Measurements from ENCODE around the gene CCDC28A. TPM values are rescaled to one million over a fixed set of nuclear protein-coding genes. Genes with fewer than 3 reads are reported as not detected.
"Not testable (repeated sequence)": the region's sequence is repeated elsewhere in the genome, so short reads cannot be mapped to it uniquely, and the experiment has no call there.

The CCDC28A gene
- total RNA-seq (10 to 100 TPM in 1 of 2 donors, 1 to 10 TPM in 1; 8.9 to 14.1 TPM), polyA plus RNA-seq (10 to 100 TPM; 21.5 to 27.9 TPM)
- long read RNA-seq, donor 1, transcript CCDC28A-202 (6 exons, 1,505 nt) = major isoform, 16 of 19 reads
- long read RNA-seq, donor 1, partial matches to known transcripts = 0 of 19 reads
- long read RNA-seq, donor 1, other reads (novel, unspliced or antisense) = 3 of 19 reads
- long read RNA-seq, donor 2, transcript CCDC28A-202 (6 exons, 1,505 nt) = major isoform, 10 of 13 reads
- long read RNA-seq, donor 2, partial matches to known transcripts = 1 of 13 reads
- long read RNA-seq, donor 2, other reads (novel, unspliced or antisense) = 2 of 13 reads

GRCh38 chr6:138773177-138774091, at the start of gene CCDC28A:
Gene CCDC28A, plus strand, starts transcription at chr6:138773769. Its CDS starts 2,352 bp downstream, at chr6:138776121.
- H3K4me1 ChIP-seq (ENCODE audit: control insufficient read depth in 1 of 2, insufficient read depth in 2 of 2, low read length in 2 of 2) = no peaks in the 10 kb centered on the region
- 0% methylated on average over 46 to 47 of the region's 47 CpGs for WGBS, 2 donors
- no peaks in the 10 kb centered on the region for H3K9me3 ChIP-seq (ENCODE audit: control insufficient read depth, low read length)
- ATAC-seq (ENCODE audit: low FRiP score) (peak; percentile 98), DNase-seq (peak; percentile 95 to 96)
- peak within 1 kb of the TSS; percentile 81 to 90 for H3K4me3 ChIP-seq (ENCODE audit: low read length in 2 of 2)
- no peaks in the 10 kb centered on the region for H3K27me3 ChIP-seq (ENCODE audit: control insufficient read depth in 1 of 2, insufficient read depth in 2 of 2, low read length in 1 of 2)
- intact Hi-C loops (cut with DNase I) = loop anchor here in 1 of 2 donors (5.0 kb wide), 1 partner anchor 81 kb away; no protein-coding TSS in a partner anchor
- H3K36me3 ChIP-seq (ENCODE audit: control insufficient read depth in 1 of 2, insufficient read depth in 2 of 2, low read length in 1 of 2) = no peaks in the 10 kb centered on the region
- H3K27ac ChIP-seq (ENCODE audit: low read depth in 1 of 2, low read length in 2 of 2) = peak within 1 kb of the TSS in 1 of 2 donors; percentile 89

- intact Hi-C loops (cut with DNase I) = no loop called here
- H3K27me3 ChIP-seq (ENCODE audit: control insufficient read depth in 1 of 2, insufficient read depth in 2 of 2, low read length in 1 of 2) = peaks cover 0 to 2% of the 10 kb centered on the region in 2 donors
- H3K9me3 ChIP-seq (ENCODE audit: control insufficient read depth, low read length) = no peaks in the 10 kb centered on the region
- WGBS, 2 donors = 72% methylated on average over 3 of the region's 3 CpGs
- DNase-seq (peak in 1 of 2 donors; percentile 67), ATAC-seq (ENCODE audit: low FRiP score) (no peak)
- no peak overlapping the region for H3K27ac ChIP-seq (ENCODE audit: low read depth in 1 of 2, low read length in 2 of 2)
- no peak overlapping the region for H3K4me3 ChIP-seq (ENCODE audit: low read length in 2 of 2)
- H3K36me3 ChIP-seq (ENCODE audit: control insufficient read depth in 1 of 2, insufficient read depth in 2 of 2, low read length in 1 of 2) = no peaks in the 10 kb centered on the region
- no peaks in the 10 kb centered on the region for H3K4me1 ChIP-seq (ENCODE audit: control insufficient read depth in 1 of 2, insufficient read depth in 2 of 2, low read length in 2 of 2)
These were observed 49.6 kb upstream of the CCDC28A start for GRCh38 chr6:138724015-138724414.

GRCh38 chr6:138726066-138726756, 47.4 kb upstream of the CCDC28A start:
- H3K27me3 ChIP-seq (ENCODE audit: control insufficient read depth in 1 of 2, insufficient read depth in 2 of 2, low read length in 1 of 2) = peaks cover 0 to 2% of the 10 kb centered on the region in 2 donors
- WGBS, 2 donors = 92% methylated on average over 7 of the region's 7 CpGs
- ATAC-seq (ENCODE audit: low FRiP score) (no peak), DNase-seq (no peak)
- no peaks in the 10 kb centered on the region for H3K4me1 ChIP-seq (ENCODE audit: control insufficient read depth in 1 of 2, insufficient read depth in 2 of 2, low read length in 2 of 2)
- no peaks in the 10 kb centered on the region for H3K9me3 ChIP-seq (ENCODE audit: control insufficient read depth, low read length)
- intact Hi-C loops (cut with DNase I) = no loop called here
- no peaks in the 10 kb centered on the region for H3K36me3 ChIP-seq (ENCODE audit: control insufficient read depth in 1 of 2, insufficient read depth in 2 of 2, low read length in 1 of 2)
- no peak overlapping the region for H3K4me3 ChIP-seq (ENCODE audit: low read length in 2 of 2)
- H3K27ac ChIP-seq (ENCODE audit: low read depth in 1 of 2, low read length in 2 of 2) = no peak overlapping the region

- Histone ChIP-seq H3K4me3 (ENCODE audit: low read length in 2 of 2) (no peak overlapping the region), H3K27ac (ENCODE audit: low read depth in 1 of 2, low read length in 2 of 2) (no peak overlapping the region), H3K36me3 (ENCODE audit: control insufficient read depth in 1 of 2, insufficient read depth in 2 of 2, low read length in 1 of 2) (no peaks in the 10 kb centered on the region), H3K4me1 (ENCODE audit: control insufficient read depth in 1 of 2, insufficient read depth in 2 of 2, low read length in 2 of 2) (no peaks in the 10 kb centered on the region), H3K27me3 (ENCODE audit: control insufficient read depth in 1 of 2, insufficient read depth in 2 of 2, low read length in 1 of 2) (peaks cover 0 to 2% of the 10 kb centered on the region in 2 donors), H3K9me3 (ENCODE audit: control insufficient read depth, low read length) (no peaks in the 10 kb centered on the region)
- ATAC-seq (ENCODE audit: low FRiP score) (no peak), DNase-seq (no peak)
- 92% methylated on average over 3 of the region's 3 CpGs for WGBS, 2 donors
- intact Hi-C loops (cut with DNase I) = no loop called here
These were observed 46.8 kb upstream of the CCDC28A start for GRCh38 chr6:138726757-138727097.

GRCh38 chr6:138727182-138727581, 46.4 kb upstream of the CCDC28A start:
- Histone ChIP-seq H3K4me1 (ENCODE audit: control insufficient read depth in 1 of 2, insufficient read depth in 2 of 2, low read length in 2 of 2) (no peaks in the 10 kb centered on the region), H3K36me3 (ENCODE audit: control insufficient read depth in 1 of 2, insufficient read depth in 2 of 2, low read length in 1 of 2) (no peaks in the 10 kb centered on the region), H3K27me3 (ENCODE audit: control insufficient read depth in 1 of 2, insufficient read depth in 2 of 2, low read length in 1 of 2) (peaks cover 0 to 2% of the 10 kb centered on the region in 2 donors), H3K27ac (ENCODE audit: low read depth in 1 of 2, low read length in 2 of 2) (no peak overlapping the region), H3K4me3 (ENCODE audit: low read length in 2 of 2) (no peak overlapping the region), H3K9me3 (ENCODE audit: control insufficient read depth, low read length) (no peaks in the 10 kb centered on the region)
- intact Hi-C loops (cut with DNase I) = no loop called here
- ATAC-seq (ENCODE audit: low FRiP score) (no peak), DNase-seq (no peak)
- 63 to 66% methylated on average over 3 of the region's 3 CpGs for WGBS, 2 donors

GRCh38 chr6:138728662-138729061, 44.9 kb upstream of the CCDC28A start:
- peaks cover 0 to 2% of the 10 kb centered on the region in 2 donors for H3K27me3 ChIP-seq (ENCODE audit: control insufficient read depth in 1 of 2, insufficient read depth in 2 of 2, low read length in 1 of 2)
- H3K27ac ChIP-seq (ENCODE audit: low read depth in 1 of 2, low read length in 2 of 2) = no peak overlapping the region
- DNase-seq (no peak), ATAC-seq (ENCODE audit: low FRiP score) (no peak)
- H3K4me3 ChIP-seq (ENCODE audit: low read length in 2 of 2) = no peak overlapping the region
- WGBS, 2 donors = 85 to 91% methylated on average over 2 of the region's 2 CpGs
- no peaks in the 10 kb centered on the region for H3K36me3 ChIP-seq (ENCODE audit: control insufficient read depth in 1 of 2, insufficient read depth in 2 of 2, low read length in 1 of 2)
- no peaks in the 10 kb centered on the region for H3K9me3 ChIP-seq (ENCODE audit: control insufficient read depth, low read length)
- H3K4me1 ChIP-seq (ENCODE audit: control insufficient read depth in 1 of 2, insufficient read depth in 2 of 2, low read length in 2 of 2) = no peaks in the 10 kb centered on the region
- intact Hi-C loops (cut with DNase I) = no loop called here

GRCh38 chr6:138730037-138730436, 43.5 kb upstream of the CCDC28A start:
- ATAC-seq (ENCODE audit: low FRiP score); H3K4me3 ChIP-seq (ENCODE audit: low read length in 2 of 2); DNase-seq; H3K27me3 ChIP-seq (ENCODE audit: control insufficient read depth in 1 of 2, insufficient read depth in 2 of 2, low read length in 1 of 2); H3K4me1 ChIP-seq (ENCODE audit: control insufficient read depth in 1 of 2, insufficient read depth in 2 of 2, low read length in 2 of 2); intact Hi-C loops (cut with DNase I); H3K36me3 ChIP-seq (ENCODE audit: control insufficient read depth in 1 of 2, insufficient read depth in 2 of 2, low read length in 1 of 2); H3K27ac ChIP-seq (ENCODE audit: low read depth in 1 of 2, low read length in 2 of 2); H3K9me3 ChIP-seq (ENCODE audit: control insufficient read depth, low read length): not testable (repeated sequence)
- WGBS, 2 donors = 82 to 89% methylated on average over 5 of the region's 5 CpGs

- H3K4me1 ChIP-seq (ENCODE audit: control insufficient read depth in 1 of 2, insufficient read depth in 2 of 2, low read length in 2 of 2) = no peaks in the 10 kb centered on the region
- DNase-seq = no peak
- peaks cover 1% of the 10 kb centered on the region for H3K9me3 ChIP-seq (ENCODE audit: control insufficient read depth, low read length)
- H3K27me3 ChIP-seq (ENCODE audit: control insufficient read depth in 1 of 2, insufficient read depth in 2 of 2, low read length in 1 of 2) = no peaks in the 10 kb centered on the region
- H3K36me3 ChIP-seq (ENCODE audit: control insufficient read depth in 1 of 2, insufficient read depth in 2 of 2, low read length in 1 of 2) = no peaks in the 10 kb centered on the region
- intact Hi-C loops (cut with DNase I) = no loop called here
- no peak for ATAC-seq (ENCODE audit: low FRiP score)
- H3K4me3 ChIP-seq (ENCODE audit: low read length in 2 of 2) = no peak overlapping the region
- H3K27ac ChIP-seq (ENCODE audit: low read depth in 1 of 2, low read length in 2 of 2) = no peak overlapping the region
- WGBS, 2 donors = 95 to 100% methylated on average over 1 of the region's 1 CpG
These were observed 39.0 kb upstream of the CCDC28A start for GRCh38 chr6:138734585-138734984.
